ENCODE measurements around the gene THY1. TPM values are rescaled to one million over a fixed set of nuclear protein-coding genes. Genes with fewer than 3 reads are reported as not detected.

Gene THY1
- total RNA-seq, 1 experiment from 2014 or later, result 1.1 TPM

GRCh38 chr11:119421941-119422808 is 797 bp downstream of the THY1 start:
- Histone ChIP-seq H3K4me3 (replicated peaks in 1 of 2; ENCODE audit: low read depth in 1 of 2, low read length in 2 of 2) (no peak overlapping the region), H3K79me2 (ENCODE audit: insufficient read depth, low read length) (no peaks in the 10 kb centered on the region), H3K9me3 (ENCODE audit: control insufficient read depth in 1 of 2, insufficient read depth in 1 of 2, low read depth in 1 of 2, low read length in 2 of 2) (no peaks in the 10 kb centered on the region), H2AFZ (ENCODE audit: low read depth, low read length, poor library complexity, severe bottlenecking) (no peak overlapping the region), H3K27me3 (ENCODE audit: insufficient read depth, low read length) (no peaks in the 10 kb centered on the region), H3K27ac (ENCODE audit: low read depth, low read length) (no peak overlapping the region), H4K20me1 (ENCODE audit: insufficient read depth) (no peaks in the 10 kb centered on the region), H3K4me1 (ENCODE audit: control insufficient read depth in 1 of 2, insufficient read depth in 2 of 2, low read length in 2 of 2) (peaks cover 0 to 5% of the 10 kb centered on the region in 2 experiments; a peak in 3 of 4 replicates), H3K9me2 (ENCODE audit: insufficient read depth) (no peaks in the 10 kb centered on the region), H3K9ac (ENCODE audit: low read length) (no peak overlapping the region), H3K4me2 (ENCODE audit: low read length) (no peak overlapping the region), H3K36me3 (ENCODE audit: control insufficient read depth in 1 of 2, insufficient read depth in 2 of 2, low read length in 2 of 2) (no peaks in the 10 kb centered on the region)
- BruUV-seq (replicated peaks), result no TSS peak
- intact Hi-C loops (cut with micrococcal nuclease), result no loop called here
- ChIA-PET POLR2A (no interaction called here), RAD21 (ENCODE audit: low non-redundant PET in 1 of 2, low total read pairs in 2 of 2, uncharacterized antibody in 2 of 2, unreplicated experiment in 2 of 2) (no interaction called here), CTCF (no interaction called here)
- no peak for DNase-seq (ENCODE audit: low read depth, low spot score)
- ATAC-seq, result no peak
- no peak for TF ChIP-seq FOSL1 (IDR thresholded peaks at IDR 0.05; ENCODE audit: low read depth)
- TF ChIP-seq EZH2 (IDR thresholded peaks at IDR 0.05), result no peak
- TF ChIP-seq SRF (IDR thresholded peaks at IDR 0.05; ENCODE audit: low read depth), result no peak
- TF ChIP-seq ZFX (IDR thresholded peaks at IDR 0.05), result no peak
- no peak for TF ChIP-seq ELF1 (IDR thresholded peaks at IDR 0.05; ENCODE audit: borderline replicate concordance, low read depth)
- TF ChIP-seq, protein P1, sequence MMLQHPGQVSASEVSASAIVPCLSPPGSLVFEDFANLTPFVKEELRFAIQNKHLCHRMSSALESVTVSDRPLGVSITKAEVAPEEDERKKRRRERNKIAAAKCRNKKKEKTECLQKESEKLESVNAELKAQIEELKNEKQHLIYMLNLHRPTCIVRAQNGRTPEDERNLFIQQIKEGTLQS (IDR thresholded peaks at IDR 0.05), result no peak
- no peak for TF ChIP-seq JUND (IDR thresholded peaks at IDR 0.05)
- TF ChIP-seq, protein P2, sequence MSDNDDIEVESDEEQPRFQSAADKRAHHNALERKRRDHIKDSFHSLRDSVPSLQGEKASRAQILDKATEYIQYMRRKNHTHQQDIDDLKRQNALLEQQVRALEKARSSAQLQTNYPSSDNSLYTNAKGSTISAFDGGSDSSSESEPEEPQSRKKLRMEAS (IDR thresholded peaks at IDR 0.05), result no peak
- TF ChIP-seq CTCF (IDR thresholded peaks at IDR 0.05 in 2 of 3, conservative IDR thresholded peaks at IDR 0.05 in 1 of 3; ENCODE audit: borderline replicate concordance in 1 of 3, insufficient read depth in 1 of 3, low read depth in 2 of 3, low read length in 2 of 3), result no peak
- no peak for TF ChIP-seq RAD21 (IDR thresholded peaks at IDR 0.05; ENCODE audit: low read depth)
- no peak for TF ChIP-seq SP1 (IDR thresholded peaks at IDR 0.05; ENCODE audit: low read depth)
- no peak for TF ChIP-seq YY1 (IDR thresholded peaks at IDR 0.05; ENCODE audit: extremely low read depth, insufficient replicate concordance, low read depth, low read length)
- TF ChIP-seq SIN3A (IDR thresholded peaks at IDR 0.05; ENCODE audit: low read depth), result no peak
- no peak for TF ChIP-seq POLR2A (IDR thresholded peaks at IDR 0.05; ENCODE audit: borderline replicate concordance, extremely low read depth, insufficient read depth, insufficient read length)
- no peak for TF ChIP-seq EGR1 (IDR thresholded peaks at IDR 0.05; ENCODE audit: low read depth)
